Breast epithelium (tissue), 3 donors: ENCODE data around the gene GPR157.

Source experiments
- POLR2AphosphoS5 ChIP-seq, 3 donors: sonication (generic); formaldehyde crosslinking; IDR thresholded peaks; one replicate each; pipeline ENCODE4 v1.6.1; 2017; ENCODE audit warnings: antibody characterized with exemption in 3 of 3
- TF ChIP-seq, protein P1 (sequence below), 3 donors: fragments of 450-650 bp; IDR thresholded peaks; one replicate each; pipeline ENCODE4 v1.5.1; 2016 to 2017; ENCODE audit warnings: antibody characterized with exemption in 3 of 3, mild to moderate bottlenecking in 3 of 3, moderate library complexity in 3 of 3

- TF ChIP-seq, protein P1, sequence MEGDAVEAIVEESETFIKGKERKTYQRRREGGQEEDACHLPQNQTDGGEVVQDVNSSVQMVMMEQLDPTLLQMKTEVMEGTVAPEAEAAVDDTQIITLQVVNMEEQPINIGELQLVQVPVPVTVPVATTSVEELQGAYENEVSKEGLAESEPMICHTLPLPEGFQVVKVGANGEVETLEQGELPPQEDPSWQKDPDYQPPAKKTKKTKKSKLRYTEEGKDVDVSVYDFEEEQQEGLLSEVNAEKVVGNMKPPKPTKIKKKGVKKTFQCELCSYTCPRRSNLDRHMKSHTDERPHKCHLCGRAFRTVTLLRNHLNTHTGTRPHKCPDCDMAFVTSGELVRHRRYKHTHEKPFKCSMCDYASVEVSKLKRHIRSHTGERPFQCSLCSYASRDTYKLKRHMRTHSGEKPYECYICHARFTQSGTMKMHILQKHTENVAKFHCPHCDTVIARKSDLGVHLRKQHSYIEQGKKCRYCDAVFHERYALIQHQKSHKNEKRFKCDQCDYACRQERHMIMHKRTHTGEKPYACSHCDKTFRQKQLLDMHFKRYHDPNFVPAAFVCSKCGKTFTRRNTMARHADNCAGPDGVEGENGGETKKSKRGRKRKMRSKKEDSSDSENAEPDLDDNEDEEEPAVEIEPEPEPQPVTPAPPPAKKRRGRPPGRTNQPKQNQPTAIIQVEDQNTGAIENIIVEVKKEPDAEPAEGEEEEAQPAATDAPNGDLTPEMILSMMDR (IDR thresholded peaks at IDR 0.05), result no peak
- no peak for TF ChIP-seq POLR2AphosphoS5 (IDR thresholded peaks at IDR 0.05)
Measured at GRCh38 chr1:9155879-9156278, 27.0 kb upstream of the GPR157 start.
